Aorta (tissue), 5 donors: Measurements from ENCODE around the gene SYN1. TPM values are rescaled to one million over a fixed set of nuclear protein-coding genes. Genes with fewer than 3 reads are reported as not detected.

Experiments
- ATAC-seq: fragments of 200-7000 bp; cut with Tn5 transposase; one replicate; pipeline ENCODE4 v1.9.1; 2022; ENCODE audit warnings: moderate library complexity; ENCODE audit not compliant: low FRiP score
- DNase-seq, 2 donors: peaks; one replicate each; pipeline ENCODE4 v3.0.0-alpha.2; 2020
- H3K27ac ChIP-seq, 2 donors: one replicate each; pipeline ENCODE4 v1.5.1; 2013; ENCODE audit warnings: low read length in 2 of 2, mild to moderate bottlenecking in 2 of 2, moderate library complexity in 2 of 2, control low read depth in 1 of 2, inconsistent platforms in 1 of 2, low read depth in 1 of 2
- H3K27me3 ChIP-seq, 2 donors: one replicate each; pipeline ENCODE4 v1.6.1; 2013; ENCODE audit warnings: control low read depth in 1 of 2, low read length in 1 of 2, mild to moderate bottlenecking in 1 of 2, moderate library complexity in 1 of 2; ENCODE audit not compliant: insufficient read depth in 2 of 2, control insufficient read depth in 1 of 2
- H3K36me3 ChIP-seq, 2 donors: one replicate each; pipeline ENCODE4 v1.6.1; 2013; ENCODE audit warnings: control low read depth in 1 of 2, low read length in 1 of 2, mild to moderate bottlenecking in 1 of 2; ENCODE audit not compliant: insufficient read depth in 2 of 2, control insufficient read depth in 1 of 2
- H3K4me1 ChIP-seq, 2 donors: one replicate each; pipeline ENCODE4 v1.6.1; 2013; ENCODE audit warnings: low read length in 2 of 2, control low read depth in 1 of 2, mild to moderate bottlenecking in 1 of 2, moderate library complexity in 1 of 2; ENCODE audit not compliant: insufficient read depth in 2 of 2, control insufficient read depth in 1 of 2
- H3K4me3 ChIP-seq, 2 donors: one replicate each; pipeline ENCODE4 v1.5.1; 2013; ENCODE audit warnings: low read length in 2 of 2, control low read depth in 1 of 2, mild to moderate bottlenecking in 1 of 2
- H3K9me3 ChIP-seq: one replicate; pipeline ENCODE4 v1.6.1; 2013; ENCODE audit warnings: mild to moderate bottlenecking, low read length; ENCODE audit not compliant: control insufficient read depth
- WGBS, 2 donors: extraction: QIAGEN DNeasy Blood & Tissue Kit; methylation state at CpG; one replicate each; pipeline ENCODE4 v1.1.7; 2013; 5-methylcytosine and 5-hydroxymethylcytosine counted together
- intact Hi-C, 2 donors: fragments of 100-400 bp; cut with DNase I; formaldehyde crosslinking; loops; one replicate each; pipeline versions ENCODE4 v1.14.2 to v1.15.0; 2022
- polyA plus RNA-seq, 2 donors: library from polyadenylated mRNA; stranded (reverse); fragments of 200-250 nt; gene quantifications; one replicate each; pipeline ENCODE4 v1.2.3, GENCODE V29; 2013
- total RNA-seq, 2 donors: library from RNA; stranded (reverse); fragmentation: NEBNext Ultra II Directional; extraction: Animal tissue kit (Norgen Biotek cat#: 25700); gene quantifications; one replicate each; pipeline ENCODE4 v1.2.1, GENCODE V29; 2021
- donor health status: healthy with polysubstance abuse.
- donor health status: Bipolar disorder and iron deficiency.
- donor health status: DM: no; HTN: no; CAD: no.
- donor health status: DM: no; HTN: no; CAD: no.
- donor health status: DM: yes; HTN: yes; CAD: no.

SYN1 gene
- total and polyA plus RNA-seq, 4 donors: 0.90 to 1.9 (median 1.5) TPM

- 69 to 70% methylated on average over 12 of the region's 12 CpGs for WGBS, 2 donors
- Histone ChIP-seq H3K27me3 (no peaks in the 10 kb centered on the region), H3K27ac (no peak overlapping the region), H3K4me3 (no peak overlapping the region), H3K36me3 (peaks cover 0 to 6% of the 10 kb centered on the region in 2 donors), H3K9me3 (no peaks in the 10 kb centered on the region), H3K4me1 (no peaks in the 10 kb centered on the region)
- intact Hi-C loops: loop anchor here in 1 of 2 donors (5.0 kb wide), 1 partner anchor 78 kb away; no protein-coding TSS in a partner anchor
- DNase-seq: no peak
- ATAC-seq: no peak
Observed at GRCh38 chrX:47564438-47565085, 55.1 kb downstream of the SYN1 start.

GRCh38 chrX:47563801-47564315 is 55.8 kb downstream of the SYN1 start:
- no peaks in the 10 kb centered on the region for H3K9me3 ChIP-seq
- H3K27ac ChIP-seq: no peak overlapping the region
- intact Hi-C loops: loop anchor here in 1 of 2 donors (5.0 kb wide), 1 partner anchor 78 kb away; no protein-coding TSS in a partner anchor
- ATAC-seq (no peak), DNase-seq (no peak)
- H3K4me1 ChIP-seq: no peaks in the 10 kb centered on the region
- peaks cover 0 to 5% of the 10 kb centered on the region in 2 donors for H3K36me3 ChIP-seq
- no peaks in the 10 kb centered on the region for H3K27me3 ChIP-seq
- 75 to 79% methylated on average over 8 of the region's 8 CpGs for WGBS, 2 donors
- H3K4me3 ChIP-seq: no peak overlapping the region

GRCh38 chrX:47562615-47563243 is 56.9 kb downstream of the SYN1 start:
- 69 to 72% methylated on average over 13 of the region's 13 CpGs for WGBS, 2 donors
- no peak for ATAC-seq
- peak in 1 of 2 donors; percentile 60 for DNase-seq
- H3K27me3 ChIP-seq: no peaks in the 10 kb centered on the region
- no peaks in the 10 kb centered on the region for H3K9me3 ChIP-seq
- H3K4me3 ChIP-seq: no peak overlapping the region
- peaks cover 0 to 3% of the 10 kb centered on the region in 2 donors for H3K36me3 ChIP-seq
- no peaks in the 10 kb centered on the region for H3K4me1 ChIP-seq
- no peak overlapping the region for H3K27ac ChIP-seq
- intact Hi-C loops: loop anchor here in 1 of 2 donors (5.0 kb wide), 1 partner anchor 80 kb away; no protein-coding TSS in a partner anchor

GRCh38 chrX:47561659-47562151 is 58.0 kb downstream of the SYN1 start:
- WGBS, 2 donors: 2 to 24% methylated on average over 9 of the region's 9 CpGs
- Histone ChIP-seq H3K27ac (peak overlapping the region in 1 of 2 donors; percentile 55), H3K4me3 (peak overlapping the region; percentile 25 to 76), H3K36me3 (peaks cover 0 to 1% of the 10 kb centered on the region in 2 donors), H3K4me1 (no peaks in the 10 kb centered on the region), H3K27me3 (no peaks in the 10 kb centered on the region), H3K9me3 (no peaks in the 10 kb centered on the region)
- no peak for DNase-seq
- intact Hi-C loops: loop anchor here in 1 of 2 donors (5.0 kb wide), 1 partner anchor 81 kb away; no protein-coding TSS in a partner anchor
- no peak for ATAC-seq

GRCh38 chrX:47560934-47561658 is 58.6 kb downstream of the SYN1 start, which contains the start of gene ARAF:
TSS of gene ARAF (plus strand) at chrX:47561205. CDS start at chrX:47562968, 1,763 bp downstream.
- ATAC-seq: peak; percentile 95
- H3K9me3 ChIP-seq: no peaks in the 10 kb centered on the region
- H3K4me1 ChIP-seq: no peaks in the 10 kb centered on the region
- intact Hi-C loops: loop anchor here in 1 of 2 donors (5.0 kb wide), 1 partner anchor 81 kb away; no protein-coding TSS in a partner anchor
- peak within 1 kb of the TSS; percentile 31 to 80 for H3K4me3 ChIP-seq
- H3K27me3 ChIP-seq: no peaks in the 10 kb centered on the region
- peaks cover 0 to 1% of the 10 kb centered on the region in 2 donors for H3K36me3 ChIP-seq
- DNase-seq: peak; percentile 96 to 99
- peak within 1 kb of the TSS in 1 of 2 donors; percentile 95 for H3K27ac ChIP-seq
- 0 to 41% methylated on average over 56 to 59 of the region's 59 CpGs for WGBS, 2 donors

- DNase-seq: no peak
- WGBS, 2 donors: 5 to 27% methylated on average over 15 of the region's 15 CpGs
- peaks cover 0 to 1% of the 10 kb centered on the region in 2 donors for H3K36me3 ChIP-seq
Observed at GRCh38 chrX:47560179-47560933, 59.3 kb downstream of the SYN1 start.

GRCh38 chrX:47558436-47558835 is 61.2 kb downstream of the SYN1 start:
- no peaks in the 10 kb centered on the region for H3K4me1 ChIP-seq
- no peak for ATAC-seq
- 87 to 90% methylated on average over 3 of the region's 3 CpGs for WGBS, 2 donors

More at GRCh38 chrX:47560179-47560933, 59.3 kb downstream of the SYN1 start:
- Histone ChIP-seq H3K27me3 (no peaks in the 10 kb centered on the region), H3K4me1 (no peaks in the 10 kb centered on the region), H3K4me3 (peak overlapping the region; percentile 10 to 15), H3K27ac (peak overlapping the region in 1 of 2 donors; percentile 17), H3K9me3 (no peaks in the 10 kb centered on the region)
- ATAC-seq: no peak
- intact Hi-C loops: loop anchor here in 1 of 2 donors (5.0 kb wide), 1 partner anchor 82 kb away; no protein-coding TSS in a partner anchor

More at GRCh38 chrX:47558436-47558835, 61.2 kb downstream of the SYN1 start:
- Histone ChIP-seq H3K36me3 (no peaks in the 10 kb centered on the region), H3K27ac (no peak overlapping the region), H3K9me3 (no peaks in the 10 kb centered on the region), H3K27me3 (no peaks in the 10 kb centered on the region), H3K4me3 (no peak overlapping the region)
- intact Hi-C loops: no loop called here
- DNase-seq: no peak
